Cardiac fibroblast (primary cell): ENCODE results near the gene SLC6A19.

Source experiments
- DNase-seq, 2 donors: peaks; one replicate each; pipeline versions ENCODE4 v3.0.0 to v3.0.0-alpha.2; 2010; ENCODE audit warnings: low read depth in 2 of 2
- H3K4me3 ChIP-seq, 2 donors: replicated peaks in 1 of 2; 1 replicate in 1 of 2; 2 replicates in 1 of 2; pipeline ENCODE4 v1.5.1; 2011; ENCODE audit warnings: low read depth in 2 of 2, low read length in 2 of 2, mild to moderate bottlenecking in 2 of 2, moderate library complexity in 1 of 2
- CTCF ChIP-seq: IDR thresholded peaks from one replicate; pipeline ENCODE4 v1.5.1; 2011; ENCODE audit warnings: low read depth, mild to moderate bottlenecking, low read length, inconsistent platforms

SLC6A19 gene

GRCh38 chr5:1184481-1184880, 16.9 kb upstream of the SLC6A19 start:
- no peak for TF ChIP-seq CTCF
- H3K4me3 ChIP-seq: no peak overlapping the region
- DNase-seq: no peak

GRCh38 chr5:1185038-1185627, 16.3 kb upstream of the SLC6A19 start:
- TF ChIP-seq CTCF: no peak
- H3K4me3 ChIP-seq: no peak overlapping the region

GRCh38 chr5:1185629-1186350, 15.6 kb upstream of the SLC6A19 start:
- TF ChIP-seq CTCF: no peak
- DNase-seq: no peak
- no peak overlapping the region for H3K4me3 ChIP-seq

More at GRCh38 chr5:1185038-1185627, 16.3 kb upstream of the SLC6A19 start:
- no peak for DNase-seq

GRCh38 chr5:1186351-1187233, 14.8 kb upstream of the SLC6A19 start:
- TF ChIP-seq CTCF: no peak
- DNase-seq: no peak
- no peak overlapping the region for H3K4me3 ChIP-seq

- H3K4me3 ChIP-seq: no peak overlapping the region
- no peak for TF ChIP-seq CTCF
- DNase-seq: no peak
These were observed 14.0 kb upstream of the SLC6A19 start for GRCh38 chr5:1187234-1187949.

- H3K4me3 ChIP-seq: no peak overlapping the region
- no peak for TF ChIP-seq CTCF
- no peak for DNase-seq
These were observed 13.5 kb upstream of the SLC6A19 start for GRCh38 chr5:1187950-1188334.
